ENCODE measurements around the gene NVL.
"Not testable (repeated sequence)": the region's sequence is repeated elsewhere in the genome, so short reads cannot be mapped to it uniquely, and the experiment has no call there.

The NVL gene

DNA sequence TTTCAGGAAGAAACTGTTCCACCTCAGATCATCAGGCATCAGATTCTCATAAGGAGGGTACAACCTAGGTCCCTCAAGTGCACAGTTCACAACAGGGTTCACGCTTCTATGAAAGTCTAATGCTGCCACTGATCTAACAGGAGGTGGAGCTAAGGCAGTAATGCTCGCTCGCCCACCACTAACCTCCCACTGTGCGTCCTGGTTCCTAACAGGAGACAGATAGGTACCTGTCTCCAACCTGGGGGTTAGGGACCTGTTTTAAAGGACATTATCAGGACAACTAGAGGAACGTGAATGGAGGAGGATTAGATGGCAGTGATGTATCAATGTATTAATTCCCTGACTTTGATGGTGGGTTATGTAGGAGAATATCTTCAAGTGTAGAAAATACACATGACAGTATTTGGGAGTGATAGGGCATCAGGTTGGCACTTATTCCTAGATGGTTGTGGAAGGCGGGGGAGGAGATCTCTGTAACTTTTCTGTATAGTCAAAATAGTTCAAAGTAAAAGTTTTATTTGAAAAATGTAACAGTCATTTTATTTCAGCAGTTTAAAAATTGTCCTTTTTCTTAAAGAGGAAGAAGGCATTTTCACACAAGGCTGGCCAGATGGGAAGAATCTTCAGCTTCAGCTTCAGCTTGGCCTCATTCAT lies 103.0 kb downstream of the NVL start:
- DNase-seq, result no peak

GRCh38 chr1:224223819-224224714 lies 105.9 kb downstream of the NVL start:
- no peak for DNase-seq

DNA sequence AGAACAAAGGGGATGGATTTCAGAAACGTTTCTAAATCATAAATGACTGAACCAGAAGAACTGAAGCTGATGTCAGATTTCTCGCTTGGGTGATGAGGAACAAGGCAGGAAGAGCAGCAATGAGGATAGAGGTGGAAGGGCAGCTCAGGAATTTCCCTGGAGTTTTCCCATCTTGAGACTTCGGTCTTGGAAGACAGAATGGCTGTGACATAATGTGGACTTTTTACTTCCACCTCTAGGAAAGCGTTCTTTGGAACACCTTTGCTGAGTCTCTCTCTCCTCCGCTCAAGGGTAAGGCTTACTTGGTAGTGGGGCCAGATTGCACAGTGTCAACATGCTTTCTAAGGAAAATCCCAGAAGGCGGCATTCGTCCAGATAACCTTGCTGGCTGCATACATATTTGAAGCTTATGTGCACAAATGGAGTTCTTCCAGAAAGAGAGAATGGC lies 110.3 kb downstream of the NVL start:
- DNase-seq, result no peak

DNA sequence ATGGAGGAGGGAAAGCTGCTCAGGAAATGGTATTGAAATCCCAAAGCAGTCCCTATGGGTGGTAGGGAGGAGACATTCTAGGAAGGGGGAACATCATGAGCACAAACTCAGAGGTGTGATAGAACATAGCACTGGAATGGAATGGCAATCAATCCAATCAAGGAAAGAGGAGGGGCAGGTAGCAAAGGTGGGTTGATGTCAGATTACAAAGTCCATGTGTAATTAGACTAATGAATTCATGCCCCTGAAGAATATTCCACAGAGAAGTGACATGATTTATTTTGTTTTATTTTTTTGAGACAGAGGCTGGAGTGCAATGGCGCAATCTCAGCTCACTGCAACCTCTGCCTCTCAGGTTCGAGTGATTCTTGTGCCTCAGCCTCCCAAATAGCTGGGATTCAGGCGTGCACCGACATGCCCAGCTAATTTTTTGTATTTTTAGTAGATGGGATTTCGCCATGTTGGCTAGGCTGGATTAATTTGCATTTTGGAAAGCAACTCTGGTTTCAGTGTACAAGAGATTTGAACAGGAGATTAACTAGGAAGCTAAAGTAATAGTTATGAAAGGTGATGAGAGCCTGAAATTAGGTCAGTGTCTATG lies 110.9 kb downstream of the NVL start:
- no peak for DNase-seq

GRCh38 chr1:224217655-224218623 lies 112.0 kb downstream of the NVL start:
- DNase-seq, result no peak

GRCh38 chr1:224216382-224216781 lies 113.6 kb downstream of the NVL start:
- no peak for DNase-seq

- no peak for DNase-seq
Observed at GRCh38 chr1:224213438-224214119, 116.4 kb downstream of the NVL start.

- DNase-seq, result no peak
Observed at GRCh38 chr1:224212618-224213061, 117.3 kb downstream of the NVL start.

- peak; percentile 70 for DNase-seq
Observed at GRCh38 chr1:224211206-224211962, 118.6 kb downstream of the NVL start.

- DNase-seq, result not testable (repeated sequence)
Observed at GRCh38 chr1:224205931-224206538, 123.9 kb downstream of the NVL start.

GRCh38 chr1:224205438-224205840 lies 124.5 kb downstream of the NVL start:
- DNase-seq, result no peak

- no peak for DNase-seq
Observed at GRCh38 chr1:224203243-224204016, 126.5 kb downstream of the NVL start.

- DNase-seq, result no peak
Observed at GRCh38 chr1:224201853-224202252, 128.1 kb downstream of the NVL start.

GRCh38 chr1:224201383-224201782 lies 128.6 kb downstream of the NVL start:
- no peak for DNase-seq

DNA sequence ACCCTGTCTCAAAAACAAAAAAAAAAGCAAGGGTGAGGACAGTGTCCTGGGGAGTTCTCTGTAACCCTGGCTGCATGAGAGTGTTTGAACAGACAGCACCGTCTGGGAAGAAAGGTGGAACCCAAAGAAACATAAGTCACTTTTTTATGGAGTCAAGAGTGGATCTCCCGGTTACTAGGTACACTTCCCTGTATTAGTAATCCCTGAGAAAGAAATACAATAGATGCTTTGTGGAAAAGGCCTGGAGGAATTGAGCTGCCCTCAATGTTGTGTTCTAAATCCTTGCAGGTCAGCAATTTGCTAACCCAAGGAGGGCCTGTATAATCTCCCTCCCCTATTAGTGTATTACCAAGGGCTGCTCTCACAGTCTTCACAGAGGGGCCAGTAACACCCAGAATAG lies 130.3 kb downstream of the NVL start:
- no peak for DNase-seq

DNA sequence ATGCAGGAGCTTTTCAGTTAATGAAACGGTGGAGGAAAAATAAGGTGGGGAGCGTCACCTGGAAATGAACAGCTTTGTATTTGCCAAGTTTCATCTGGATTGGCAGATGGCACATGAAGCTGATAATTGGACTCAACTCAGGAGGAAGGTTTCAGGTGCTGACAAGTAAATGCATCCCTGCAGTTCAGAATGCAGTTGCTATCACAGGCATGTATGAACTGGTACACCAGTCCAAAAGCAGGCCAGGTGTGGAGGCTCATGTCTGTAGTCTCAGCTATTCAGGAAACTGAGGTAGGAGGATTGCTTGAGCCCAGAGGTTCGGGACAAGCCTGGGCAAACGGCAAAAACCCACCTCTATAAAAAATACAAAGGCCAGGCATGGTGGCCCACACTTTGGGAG lies 131.4 kb downstream of the NVL start:
- DNase-seq, result no peak

- no peak for DNase-seq
Observed at GRCh38 chr1:224196813-224197600, 133.0 kb downstream of the NVL start.

DNA sequence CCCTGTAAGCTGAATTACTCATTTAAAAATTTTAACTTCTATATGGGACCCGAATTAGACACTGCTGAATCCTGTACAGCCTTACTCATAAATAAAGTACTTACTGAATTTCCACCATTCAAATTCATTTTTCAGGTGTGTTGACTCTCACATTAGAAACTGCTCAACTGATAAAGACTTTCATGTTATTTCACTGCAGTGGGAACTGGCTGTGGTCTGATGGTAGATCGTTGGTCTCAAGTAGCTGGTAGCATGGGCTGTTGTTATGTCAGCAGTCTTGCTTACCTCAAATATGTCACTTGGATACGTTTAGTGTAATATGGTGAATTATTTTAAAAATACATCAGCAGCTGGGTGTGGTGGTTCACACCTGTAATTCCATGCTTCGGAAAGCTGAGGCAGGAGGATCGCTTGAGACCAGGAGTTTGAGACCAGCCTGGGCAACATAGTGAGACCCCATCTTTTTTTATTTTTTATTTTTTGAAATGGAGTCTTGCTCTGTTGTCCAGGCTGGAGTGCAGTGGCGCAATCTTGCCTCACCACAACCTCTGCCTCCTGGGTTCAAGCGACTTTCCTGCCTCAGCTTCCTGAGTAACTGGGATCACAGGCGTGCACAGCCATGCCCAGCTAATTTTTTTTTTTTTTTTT lies 136.5 kb downstream of the NVL start:
- DNase-seq, result no peak
